ENCODE measurements around the gene MYLK3.

The MYLK3 gene

DNA sequence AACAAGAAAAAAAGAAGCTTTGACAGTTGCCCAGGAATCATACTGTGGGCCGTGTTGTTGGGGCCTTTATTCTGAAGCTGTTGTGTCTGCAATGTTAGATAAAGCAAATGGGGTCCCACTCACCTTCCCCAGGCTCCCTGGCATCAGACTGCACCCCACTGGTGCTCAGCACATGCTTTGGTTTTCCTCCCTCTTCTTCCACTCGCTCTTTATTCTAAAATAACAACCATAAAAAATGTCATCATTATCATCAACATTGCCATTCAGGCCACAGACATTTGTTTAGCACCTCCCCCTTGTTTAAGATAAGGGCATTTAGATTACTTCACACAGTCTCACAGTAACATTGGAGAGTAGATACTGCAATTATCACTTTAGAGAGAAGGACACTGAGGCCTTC is 8.2 kb downstream of the MYLK3 start:
- no peak for TF ChIP-seq CTCF (conservative IDR thresholded peaks at IDR 0.05; ENCODE audit: low read depth, low read length)
- H3K27ac ChIP-seq, result no peak overlapping the region
- no peak overlapping the region for H3K9ac ChIP-seq

DNA sequence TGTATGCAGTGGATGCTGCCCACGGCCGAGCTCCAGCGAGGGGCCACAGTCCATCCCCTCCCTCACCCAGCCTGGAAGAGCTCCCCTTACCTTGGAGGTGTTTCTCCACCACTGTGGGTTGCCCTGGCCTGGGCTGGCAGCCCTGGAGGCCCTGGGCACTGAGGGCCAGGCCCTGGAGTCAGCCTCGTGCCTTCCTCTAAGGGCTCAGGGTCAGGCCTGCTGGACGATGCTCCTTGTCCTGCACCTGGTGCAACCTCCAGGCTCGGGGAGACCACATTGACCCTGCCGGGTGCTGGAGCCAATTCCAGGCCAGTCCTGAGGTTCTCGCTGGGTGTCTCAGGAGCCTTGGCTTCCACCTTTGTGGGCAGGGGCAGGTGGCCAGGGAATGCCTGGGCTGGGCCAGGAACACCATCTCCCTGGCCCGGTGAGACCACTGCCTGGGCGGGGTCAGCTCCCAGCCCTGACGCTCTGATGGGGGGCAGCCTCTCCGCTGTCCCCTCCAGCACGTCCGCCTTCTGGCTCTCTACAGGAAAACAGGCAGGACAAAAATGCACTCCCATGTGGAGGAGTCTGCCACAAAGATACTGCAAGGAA is 10.4 kb downstream of the MYLK3 start:
- Histone ChIP-seq H3K4me2 (no peak overlapping the region), H3K36me3 (ENCODE audit: insufficient read depth) (no peaks in the 10 kb centered on the region), H3K4me1 (ENCODE audit: low read depth, poor library complexity, severe bottlenecking) (peaks cover 12% of the 10 kb centered on the region), H3K4me3 (IDR thresholded peaks at IDR 0.05; ENCODE audit: insufficient read depth, low read depth, low read length) (no peak overlapping the region), H3K9ac (no peak overlapping the region), H3K27me3 (ENCODE audit: insufficient read depth, low read depth) (no peaks in the 10 kb centered on the region), H3K79me2 (ENCODE audit: insufficient read depth, low read depth) (no peaks in the 10 kb centered on the region), H3K27ac (no peak overlapping the region), H4K20me1 (ENCODE audit: insufficient read depth) (no peaks in the 10 kb centered on the region), H2AFZ (ENCODE audit: low read depth) (no peak overlapping the region)
- TF ChIP-seq CTCF (conservative IDR thresholded peaks at IDR 0.05; ENCODE audit: low read depth, low read length), result no peak

More for the DNA sequence above, 8.2 kb downstream of the MYLK3 start:
- Histone ChIP-seq H3K4me2 (no peak overlapping the region), H3K27me3 (ENCODE audit: insufficient read depth, low read depth) (no peaks in the 10 kb centered on the region), H4K20me1 (ENCODE audit: insufficient read depth) (no peaks in the 10 kb centered on the region), H3K4me1 (ENCODE audit: low read depth, poor library complexity, severe bottlenecking) (peaks cover 12% of the 10 kb centered on the region), H3K4me3 (IDR thresholded peaks at IDR 0.05; ENCODE audit: insufficient read depth, low read depth, low read length) (no peak overlapping the region), H3K36me3 (ENCODE audit: insufficient read depth) (no peaks in the 10 kb centered on the region), H3K79me2 (ENCODE audit: insufficient read depth, low read depth) (no peaks in the 10 kb centered on the region), H2AFZ (ENCODE audit: low read depth) (no peak overlapping the region)

GRCh38 chr16:46736695-46737094 is 11.4 kb downstream of the MYLK3 start:
- Histone ChIP-seq H2AFZ (ENCODE audit: low read depth) (no peak overlapping the region), H3K79me2 (ENCODE audit: insufficient read depth, low read depth) (no peaks in the 10 kb centered on the region), H3K27ac (no peak overlapping the region), H3K4me1 (ENCODE audit: low read depth, poor library complexity, severe bottlenecking) (peaks cover 11% of the 10 kb centered on the region), H3K4me2 (no peak overlapping the region), H3K9ac (no peak overlapping the region), H3K36me3 (ENCODE audit: insufficient read depth) (no peaks in the 10 kb centered on the region), H3K4me3 (IDR thresholded peaks at IDR 0.05; ENCODE audit: insufficient read depth, low read depth, low read length) (no peak overlapping the region), H3K27me3 (ENCODE audit: insufficient read depth, low read depth) (no peaks in the 10 kb centered on the region), H4K20me1 (ENCODE audit: insufficient read depth) (no peaks in the 10 kb centered on the region)
- TF ChIP-seq CTCF (conservative IDR thresholded peaks at IDR 0.05; ENCODE audit: low read depth, low read length), result no peak

DNA sequence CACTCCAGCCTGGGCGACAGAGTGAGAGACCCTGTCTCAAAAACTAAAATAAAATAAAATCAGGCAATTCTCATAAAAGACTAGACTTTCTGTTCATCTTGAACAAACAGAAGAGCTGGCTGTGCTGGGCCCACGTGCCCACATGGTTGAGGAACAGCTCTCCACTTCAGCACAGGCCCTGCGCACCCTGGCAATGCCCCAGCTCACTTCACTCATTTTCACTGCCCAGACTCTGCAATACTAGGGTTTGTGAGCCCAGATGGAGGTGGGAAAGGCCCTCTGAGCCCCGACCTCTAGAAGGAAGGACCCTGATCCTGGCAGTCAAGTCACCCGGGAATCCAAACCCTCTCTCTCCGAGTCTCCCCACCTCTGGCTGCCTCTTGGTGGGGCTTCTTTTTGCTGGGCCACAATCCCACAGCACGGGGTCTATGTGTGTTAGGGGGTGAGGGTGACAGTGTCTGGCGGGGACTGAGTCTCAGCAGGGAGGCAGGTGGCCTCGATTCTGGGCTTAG is 14.8 kb downstream of the MYLK3 start:
- TF ChIP-seq CTCF (conservative IDR thresholded peaks at IDR 0.05; ENCODE audit: low read depth, low read length), result no peak
- no peak overlapping the region for H3K4me3 ChIP-seq (IDR thresholded peaks at IDR 0.05; ENCODE audit: insufficient read depth, low read depth, low read length)
- H3K9ac ChIP-seq, result no peak overlapping the region

More for the DNA sequence above, 14.8 kb downstream of the MYLK3 start:
- Histone ChIP-seq H3K4me2 (no peak overlapping the region), H3K27ac (no peak overlapping the region), H3K4me1 (ENCODE audit: low read depth, poor library complexity, severe bottlenecking) (no peaks in the 10 kb centered on the region), H3K36me3 (ENCODE audit: insufficient read depth) (no peaks in the 10 kb centered on the region), H2AFZ (ENCODE audit: low read depth) (no peak overlapping the region), H4K20me1 (ENCODE audit: insufficient read depth) (no peaks in the 10 kb centered on the region), H3K79me2 (ENCODE audit: insufficient read depth, low read depth) (no peaks in the 10 kb centered on the region), H3K27me3 (ENCODE audit: insufficient read depth, low read depth) (no peaks in the 10 kb centered on the region)
